ENCODE measurements around the gene TOR1A. TPM values are rescaled to one million over a fixed set of nuclear protein-coding genes. Genes with fewer than 3 reads are reported as not detected.

The TOR1A gene
- total RNA-seq, 1 experiment from 2014 or later = 29.8 TPM

DNA sequence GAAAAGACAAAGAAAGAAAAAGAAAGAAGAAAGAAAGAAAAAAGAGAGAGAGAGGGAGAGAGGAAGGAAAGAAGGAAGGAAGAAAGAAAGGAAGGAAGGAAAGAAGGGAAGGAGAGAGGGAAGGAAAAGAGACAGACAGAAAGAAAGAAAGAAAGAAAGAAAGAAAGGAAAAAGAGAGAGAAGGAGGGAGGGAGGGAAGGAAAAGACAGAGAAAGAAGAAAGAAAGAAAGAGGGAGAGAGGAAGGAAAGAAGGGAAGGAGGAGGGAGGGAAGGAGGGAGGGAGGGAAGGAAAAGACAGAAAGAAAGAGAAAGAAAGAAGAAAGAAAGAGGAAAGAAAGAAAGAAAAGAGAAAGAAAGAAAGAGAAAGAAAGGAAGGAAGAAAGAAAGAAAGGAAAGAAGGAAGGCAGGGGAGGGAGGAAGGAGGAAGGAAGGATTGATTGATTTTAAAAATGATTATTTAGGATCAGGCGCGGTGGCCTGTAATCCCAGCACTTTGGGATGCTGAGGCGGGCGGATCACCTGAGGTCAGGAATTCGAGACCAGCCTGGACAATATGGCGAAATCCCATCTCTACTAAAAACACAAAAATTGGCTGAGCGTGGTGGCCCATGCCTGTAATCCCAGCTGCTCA is 44.3 kb downstream of the TOR1A start:
- H3K9me3 ChIP-seq (ENCODE audit: low read length) = no peaks in the 10 kb centered on the region
- H3K9ac ChIP-seq (ENCODE audit: low read length) = no peak overlapping the region
- ChIA-PET POLR2A (ENCODE audit: unreplicated experiment) (no interaction called here), CTCF (no interaction called here)
- no peak for TF ChIP-seq EZH2 (IDR thresholded peaks at IDR 0.05; ENCODE audit: low read length, unreplicated experiment)
- TF ChIP-seq EZH2phosphoT487 (IDR thresholded peaks at IDR 0.05; ENCODE audit: borderline replicate concordance, low read length) = no peak
- TF ChIP-seq, protein P1, sequence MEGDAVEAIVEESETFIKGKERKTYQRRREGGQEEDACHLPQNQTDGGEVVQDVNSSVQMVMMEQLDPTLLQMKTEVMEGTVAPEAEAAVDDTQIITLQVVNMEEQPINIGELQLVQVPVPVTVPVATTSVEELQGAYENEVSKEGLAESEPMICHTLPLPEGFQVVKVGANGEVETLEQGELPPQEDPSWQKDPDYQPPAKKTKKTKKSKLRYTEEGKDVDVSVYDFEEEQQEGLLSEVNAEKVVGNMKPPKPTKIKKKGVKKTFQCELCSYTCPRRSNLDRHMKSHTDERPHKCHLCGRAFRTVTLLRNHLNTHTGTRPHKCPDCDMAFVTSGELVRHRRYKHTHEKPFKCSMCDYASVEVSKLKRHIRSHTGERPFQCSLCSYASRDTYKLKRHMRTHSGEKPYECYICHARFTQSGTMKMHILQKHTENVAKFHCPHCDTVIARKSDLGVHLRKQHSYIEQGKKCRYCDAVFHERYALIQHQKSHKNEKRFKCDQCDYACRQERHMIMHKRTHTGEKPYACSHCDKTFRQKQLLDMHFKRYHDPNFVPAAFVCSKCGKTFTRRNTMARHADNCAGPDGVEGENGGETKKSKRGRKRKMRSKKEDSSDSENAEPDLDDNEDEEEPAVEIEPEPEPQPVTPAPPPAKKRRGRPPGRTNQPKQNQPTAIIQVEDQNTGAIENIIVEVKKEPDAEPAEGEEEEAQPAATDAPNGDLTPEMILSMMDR (conservative IDR thresholded peaks at IDR 0.05; ENCODE audit: low read depth, low read length) = no peak
- H4K20me1 ChIP-seq (ENCODE audit: low read length) = no peaks in the 10 kb centered on the region
- H2AFZ ChIP-seq (ENCODE audit: low read length) = no peak overlapping the region
- H3K4me1 ChIP-seq (ENCODE audit: insufficient read depth, low read length) = peaks cover 20% of the 10 kb centered on the region
- intact Hi-C loops (cut with micrococcal nuclease) = no loop called here
- ATAC-seq (no peak), DNase-seq (no peak)
- no peaks in the 10 kb centered on the region for H3K27me3 ChIP-seq (ENCODE audit: low read length)
- no peak overlapping the region for H3K4me2 ChIP-seq (ENCODE audit: low read length)
- no peaks in the 10 kb centered on the region for H3K79me2 ChIP-seq (ENCODE audit: low read length)
- H3F3A ChIP-seq (ENCODE audit: low read length, unreplicated experiment) = no peaks in the 10 kb centered on the region
- H3K4me3 ChIP-seq (ENCODE audit: low read length) = no peak overlapping the region
- no peak overlapping the region for H3K27ac ChIP-seq (ENCODE audit: low read length)
- no TSS peak for BruUV-seq (replicated peaks)
- H3K36me3 ChIP-seq (ENCODE audit: low read depth, low read length) = no peaks in the 10 kb centered on the region
- H3K9me2 ChIP-seq (replicated peaks; ENCODE audit: low read length) = no peaks in the 10 kb centered on the region

DNA sequence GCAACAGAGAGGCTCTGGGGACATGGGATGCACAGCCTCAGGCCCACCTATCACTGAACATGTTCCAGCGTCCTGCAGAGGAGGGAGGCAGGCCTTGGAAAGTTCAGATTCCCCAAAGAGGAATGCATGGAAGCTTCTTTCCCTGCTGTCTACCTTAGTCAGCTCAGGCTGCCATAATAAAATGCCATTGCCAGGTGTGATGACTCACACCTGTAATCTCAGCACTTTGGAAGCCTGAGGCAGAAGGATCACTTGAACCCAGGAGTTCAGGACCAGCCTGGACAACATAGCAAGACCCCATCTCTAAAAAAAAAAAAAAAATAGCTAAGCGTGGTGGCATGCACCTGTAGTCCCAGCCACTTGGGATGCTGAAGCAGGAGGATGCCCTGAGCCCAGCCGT is 45.5 kb downstream of the TOR1A start:
- H3F3A ChIP-seq (ENCODE audit: low read length, unreplicated experiment) = no peaks in the 10 kb centered on the region
- intact Hi-C loops (cut with micrococcal nuclease) = no loop called here
- no peaks in the 10 kb centered on the region for H3K27me3 ChIP-seq (ENCODE audit: low read length)
- H2AFZ ChIP-seq (ENCODE audit: low read length) = no peak overlapping the region
- no peaks in the 10 kb centered on the region for H4K20me1 ChIP-seq (ENCODE audit: low read length)
- no peak overlapping the region; the same call in 1 of the 2 replicates for H3K9ac ChIP-seq (ENCODE audit: low read length)
- TF ChIP-seq, protein P1 (conservative IDR thresholded peaks at IDR 0.05; ENCODE audit: low read depth, low read length) = no peak
- no peak for TF ChIP-seq EZH2phosphoT487 (IDR thresholded peaks at IDR 0.05; ENCODE audit: borderline replicate concordance, low read length)
- TF ChIP-seq EZH2 (IDR thresholded peaks at IDR 0.05; ENCODE audit: low read length, unreplicated experiment) = no peak
- H3K4me2 ChIP-seq (ENCODE audit: low read length) = no peak overlapping the region
- peaks cover 28% of the 10 kb centered on the region for H3K4me1 ChIP-seq (ENCODE audit: insufficient read depth, low read length)
- H3K9me3 ChIP-seq (ENCODE audit: low read length) = no peaks in the 10 kb centered on the region
- ChIA-PET POLR2A (ENCODE audit: unreplicated experiment) (no interaction called here), CTCF (no interaction called here)
- peak overlapping the region; percentile 97 for H3K27ac ChIP-seq (ENCODE audit: low read length)
- ATAC-seq (no peak), DNase-seq (peak; percentile 54)
- H3K9me2 ChIP-seq (replicated peaks; ENCODE audit: low read length) = no peaks in the 10 kb centered on the region
- no peaks in the 10 kb centered on the region for H3K36me3 ChIP-seq (ENCODE audit: low read depth, low read length)
- no TSS peak for BruUV-seq (replicated peaks)
- H3K79me2 ChIP-seq (ENCODE audit: low read length) = no peaks in the 10 kb centered on the region
- no peak overlapping the region for H3K4me3 ChIP-seq (ENCODE audit: low read length)

DNA sequence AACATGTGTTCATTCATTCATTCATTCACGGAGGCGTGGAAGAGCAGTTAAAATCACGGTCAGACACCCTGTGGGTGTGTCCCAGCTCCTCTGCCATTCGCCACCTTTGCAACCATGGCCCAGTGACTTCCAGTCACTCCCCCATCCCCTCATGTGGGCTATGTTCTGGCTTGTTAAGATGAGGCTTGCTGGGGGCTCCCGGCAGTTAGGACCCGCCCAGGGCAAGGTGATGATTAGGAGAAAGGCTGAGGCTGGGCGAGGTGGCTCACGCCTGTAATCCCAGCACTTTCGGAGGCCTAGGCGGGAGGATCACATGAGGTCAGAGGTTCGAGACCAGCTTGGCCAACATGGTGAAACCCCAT is 46.2 kb downstream of the TOR1A start:
- H3K79me2 ChIP-seq (ENCODE audit: low read length) = no peaks in the 10 kb centered on the region
- no peak for TF ChIP-seq EZH2 (IDR thresholded peaks at IDR 0.05; ENCODE audit: low read length, unreplicated experiment)
- POLR2A ChIA-PET (ENCODE audit: unreplicated experiment) = no interaction called here
- H3K9me3 ChIP-seq (ENCODE audit: low read length) = no peaks in the 10 kb centered on the region
- peak overlapping the region; percentile 97 for H3K27ac ChIP-seq (ENCODE audit: low read length)
- no peak for ATAC-seq
- H3F3A ChIP-seq (ENCODE audit: low read length, unreplicated experiment) = no peaks in the 10 kb centered on the region
- no peaks in the 10 kb centered on the region for H3K36me3 ChIP-seq (ENCODE audit: low read depth, low read length)
- DNase-seq = no peak
- CTCF ChIA-PET = interaction anchor here (1.0 kb wide), 1 partner anchor 40 kb away, joined by 5 read pairs; no protein-coding TSS in a partner anchor
- no TSS peak for BruUV-seq (replicated peaks)
- peak overlapping the region; percentile 80 for H3K9ac ChIP-seq (ENCODE audit: low read length)
- H3K4me2 ChIP-seq (ENCODE audit: low read length) = peak overlapping the region; percentile 50
- no peaks in the 10 kb centered on the region for H4K20me1 ChIP-seq (ENCODE audit: low read length)
- intact Hi-C loops (cut with micrococcal nuclease) = no loop called here
- H3K27me3 ChIP-seq (ENCODE audit: low read length) = no peaks in the 10 kb centered on the region
- 0 out of 2 replicates have a peak overlapping the region, but pooled peaks have one; percentile 29 for H3K4me3 ChIP-seq (ENCODE audit: low read length)
- peaks cover 33% of the 10 kb centered on the region for H3K4me1 ChIP-seq (ENCODE audit: insufficient read depth, low read length)
- H3K9me2 ChIP-seq (replicated peaks; ENCODE audit: low read length) = no peaks in the 10 kb centered on the region
- H2AFZ ChIP-seq (ENCODE audit: low read length) = no peak overlapping the region

Data from PC-3 (cell line).